K562 (cell line): ENCODE measurements around the gene PDZRN4. TPM values are rescaled to one million over a fixed set of nuclear protein-coding genes. Genes with fewer than 3 reads are reported as not detected.

ENCODE experiments used
- ATAC-seq: fragments of 200-7000 bp; cut with Tn5 transposase; 3 replicates; pipeline ENCODE4 v1.9.1; 2020; ENCODE audit warnings: moderate library complexity
- BruUV-seq: library from RNA; stranded (reverse); fragments of 400-500 nt; replicated peaks from 2 replicates; lab custom pipeline; 2021; lab: Mats Ljungman, UMichigan
- CTCF ChIA-PET: fragments of 300-600 bp; formaldehyde crosslinking; extraction: SDS; loops from one replicate; lab custom pipeline; 2021; ENCODE audit warnings: low intra/inter-chr PET ratio; lab: Yijun Ruan, JAX
- POLR2A ChIA-PET: fragments of 300-600, 350-650 bp; sonication (Branson Sonifier 250); formaldehyde crosslinking; extraction: SDS; loops from one replicate; lab custom pipeline; 2021; ENCODE audit warnings: antibody characterized with exemption, inconsistent platforms; lab: Yijun Ruan, JAX
- DNase-seq, 4 experiments: peaks; one replicate each; pipeline versions ENCODE4 v3.0.0 to v3.0.0-alpha.2; 2011 to 2018; ENCODE audit warnings: low spot score in 3 of 4, mixed read lengths in 3 of 4; ENCODE audit errors: extremely low read depth in 1 of 4
- FAIRE-seq: peaks from 2 replicates; lab custom pipeline; 2011; peaks lifted over from hg19 to GRCh38; lab: Jason Lieb, UNC
- H2AFZ ChIP-seq: 2 replicates; pipeline ENCODE4 v1.6.0; 2011; ENCODE audit warnings: low read depth, low read length, control low read depth, inconsistent platforms
- H3K27ac ChIP-seq: fragments of 200-600 bp; 3 replicates; pipeline ENCODE4 v1.8.0; 2011; ENCODE audit warnings: low read depth, mild to moderate bottlenecking, control low read depth, inconsistent platforms, low read length, moderate library complexity, mixed read lengths; ENCODE audit errors: extremely low read depth
- H3K27me3 ChIP-seq, 2 experiments: fragments of 300-600 bp in 1 of 2; 2 replicates in 1 of 2; 3 replicates in 1 of 2; pipeline versions ENCODE4 v1.6.0 to v1.8.0; 2011; ENCODE audit warnings: inconsistent platforms in 2 of 2, low read length in 2 of 2, mild to moderate bottlenecking in 1 of 2, mixed read lengths in 1 of 2, moderate library complexity in 1 of 2; ENCODE audit not compliant: control insufficient read depth in 2 of 2, insufficient read depth in 2 of 2
- H3K36me3 ChIP-seq: fragments of 300-600 bp; 3 replicates; pipeline ENCODE4 v1.8.0; 2011; ENCODE audit warnings: mild to moderate bottlenecking, low read length, inconsistent platforms; ENCODE audit not compliant: control insufficient read depth, insufficient read depth
- H3K4me1 ChIP-seq, 2 experiments: fragments of 200-600 bp in 1 of 2; replicated peaks in 1 of 2; 2 replicates in 1 of 2; 3 replicates in 1 of 2; pipeline versions ENCODE4 v1.5.1 to v1.8.0; 2011; ENCODE audit warnings: inconsistent platforms in 2 of 2, low read length in 2 of 2, mild to moderate bottlenecking in 1 of 2, mixed read lengths in 1 of 2, moderate library complexity in 1 of 2; ENCODE audit not compliant: control insufficient read depth in 2 of 2, insufficient read depth in 2 of 2
- H3K4me2 ChIP-seq: 2 replicates; pipeline ENCODE4 v1.6.1; 2011; ENCODE audit warnings: low read length, control low read depth, inconsistent platforms, mixed read lengths; ENCODE audit not compliant: insufficient read depth
- H3K4me3 ChIP-seq: fragments of 200-600 bp; sonication (generic), shearing (Covaris generic); 2 replicates; pipeline ENCODE4 v1.5.1; 2016; ENCODE audit warnings: control low read depth, inconsistent platforms
- H3K79me2 ChIP-seq: fragments of 200-600 bp; 3 replicates; pipeline ENCODE4 v1.8.0; 2011; ENCODE audit warnings: low read length, inconsistent platforms; ENCODE audit not compliant: control insufficient read depth, insufficient read depth
- H3K9ac ChIP-seq, 2 experiments: 2 replicates each; pipeline versions ENCODE4 v1.6.0 to v1.6.1; 2011; ENCODE audit warnings: low read depth in 2 of 2, low read length in 2 of 2, control low read depth in 1 of 2, inconsistent platforms in 1 of 2, mild to moderate bottlenecking in 1 of 2, mixed read lengths in 1 of 2; ENCODE audit not compliant: insufficient read depth in 1 of 2
- H3K9me1 ChIP-seq: one replicate; pipeline ENCODE4 v1.6.0; 2011; ENCODE audit warnings: inconsistent platforms, mild to moderate bottlenecking, low read length, moderate library complexity; ENCODE audit not compliant: control insufficient read depth, insufficient read depth
- H3K9me3 ChIP-seq: replicated peaks from 2 replicates; pipeline ENCODE4 v1.5.1; 2011; ENCODE audit warnings: low read depth, low read length, inconsistent platforms; ENCODE audit not compliant: control insufficient read depth, insufficient read depth
- H4K20me1 ChIP-seq: replicated peaks from 2 replicates; pipeline ENCODE4 v1.6.1; 2011; ENCODE audit warnings: low read length, inconsistent platforms, mixed read lengths; ENCODE audit not compliant: control insufficient read depth, insufficient read depth
- JUN ChIP-seq, 2 experiments: sonication (generic) in 1 of 2; formaldehyde crosslinking in 1 of 2; IDR thresholded peaks; 2 replicates each; pipeline versions ENCODE4 v1.6.1 to v1.8.0; 2012 to 2022; ENCODE audit warnings: borderline replicate concordance in 2 of 2, mild to moderate bottlenecking in 2 of 2, improper control_type of control experiment in 1 of 2, low read depth in 1 of 2, low read length in 1 of 2, missing genetic modification reagents in 1 of 2
- RUNX1 ChIP-seq: sonication (generic); IDR thresholded peaks from 2 replicates; pipeline ENCODE4 v1.6.1; 2016; ENCODE audit warnings: antibody characterized with exemption, low read depth
- SMARCA5 ChIP-seq: fragments of 450-650 bp; IDR thresholded peaks from 2 replicates; pipeline ENCODE4 v1.6.1; 2016
- SRSF9 ChIP-seq: fragments of 200-400 bp; formaldehyde crosslinking; IDR thresholded peaks from 2 replicates; pipeline ENCODE4 v1.6.1; 2017; ENCODE audit warnings: low read depth, low read length, borderline replicate concordance
- WHSC1 ChIP-seq: IDR thresholded peaks from one replicate; pipeline ENCODE4 v1.6.1; 2012; ENCODE audit warnings: low read length, control low read depth, inconsistent platforms
- WGBS: fragments of 100-300 bp; shearing (Covaris generic); methylation state at CpG from one replicate; pipeline ENCODE4 v1.1.6; 2016; ENCODE audit warnings: low coverage, mixed read lengths; ENCODE audit not compliant: insufficient coverage; ENCODE audit errors: missing lambda C conversion rate; 5-methylcytosine and 5-hydroxymethylcytosine counted together
- in situ Hi-C: fragments of 300-500 bp; cut with MboI; formaldehyde crosslinking; loops from 4 replicates; pipeline ENCODE4 v1.15.0; 2018; ENCODE audit warnings: inconsistent platforms, mixed read lengths
- intact Hi-C: fragments of 100-400 bp; cut with micrococcal nuclease; formaldehyde crosslinking; loops from 2 replicates; pipeline ENCODE4 v1.14.2; 2022
- polyA plus RNA-seq, 8 experiments: library from polyadenylated mRNA; depleted of rRNA in 4 of 8; stranded (reverse) in 5 of 8; unstranded in 3 of 8; fragments of >200 nt; fragmentation: Nextera tagmentation in 2 of 8; fragmentation: Illumina TruSeq in 1 of 8; extraction: Ambion mirVana in 2 of 8; extraction: Trizol in 1 of 8; gene quantifications; 2 replicates each; pipeline versions ENCODE4 v1.2.1 to v1.2.3, GENCODE V29; 2011 to 2014; ENCODE audit warnings: inconsistent platforms in 1 of 8, missing spikeins in 1 of 8
- total RNA-seq, 7 experiments: library from RNA; depleted of rRNA in 6 of 7; stranded (reverse); fragments of >200 nt in 6 of 7; fragmentation: Illumina TruSeq in 2 of 7; extraction: Trizol in 2 of 7; gene quantifications; 2 replicates each; pipeline versions ENCODE4 v1.2.1 to v1.2.3, GENCODE V29; 2011 to 2021; ENCODE audit warnings: low replicate concordance in 1 of 7
- TF ChIP-seq, protein P1 (sequence below): fragments of 250-450 bp; sonication (Bioruptor Pico); IDR thresholded peaks from 2 replicates; pipeline ENCODE4 v1.9.0; 2021; ENCODE audit warnings: mild to moderate bottlenecking
- TF ChIP-seq, protein P2 (sequence below), 2 experiments: fragments of 450-650 bp; IDR thresholded peaks; 2 replicates each; pipeline ENCODE4 v1.6.1; 2016; ENCODE audit warnings: mild to moderate bottlenecking in 2 of 2, borderline replicate concordance in 1 of 2, low read depth in 1 of 2, moderate library complexity in 1 of 2
- TF ChIP-seq, protein P3 (sequence below): fragments of 250-450 bp; sonication (Bioruptor Pico); IDR thresholded peaks from 2 replicates; pipeline ENCODE4 v1.4.0; 2020

The PDZRN4 gene
- total and polyA plus RNA-seq, 9 of the 15 experiments (the other 6 are each of a cell fraction or from before 2014, with no cell fraction given), result not detected

DNA sequence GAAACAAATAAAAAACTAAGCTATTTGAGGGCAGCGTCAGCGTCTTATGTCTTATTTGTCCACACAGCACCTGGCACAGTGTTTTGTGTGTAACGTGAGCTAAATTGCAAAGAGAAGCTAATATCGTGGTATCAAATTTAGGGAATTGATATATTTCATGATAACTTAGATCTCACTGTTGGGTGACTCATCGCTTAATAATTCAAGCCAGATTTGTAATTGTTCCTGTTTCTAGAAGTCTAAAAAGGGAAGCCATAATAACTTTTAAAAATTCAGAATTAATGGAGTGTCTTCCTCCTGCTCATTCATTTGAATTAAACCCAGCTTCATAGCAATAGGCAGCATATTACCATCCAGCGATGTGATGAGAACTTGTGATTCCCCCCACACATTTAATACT is 214.7 kb downstream of the PDZRN4 start:
- ATAC-seq, result no peak
- no peak for FAIRE-seq
- Histone ChIP-seq H3K9ac (no peak overlapping the region), H3K79me2 (no peaks in the 10 kb centered on the region), H3K4me1 (no peaks in the 10 kb centered on the region), H4K20me1 (no peaks in the 10 kb centered on the region), H3K36me3 (no peaks in the 10 kb centered on the region), H3K9me1 (no peaks in the 10 kb centered on the region), H3K4me2 (no peak overlapping the region), H3K4me3 (no peak overlapping the region), H3K27me3 (no peaks in the 10 kb centered on the region), H3K27ac (no peak overlapping the region), H2AFZ (no peak overlapping the region), H3K9me3 (no peaks in the 10 kb centered on the region)
- in situ Hi-C loops, result no loop called here
- 3% methylated on average over 6 of the region's 6 CpGs for WGBS
- no peak for DNase-seq
- no TSS peak for BruUV-seq
- intact Hi-C loops, result no loop called here
- ChIA-PET POLR2A (no interaction called here), CTCF (no interaction called here)
- TF ChIP-seq WHSC1 (no peak), SMARCA5 (no peak), SRSF9 (no peak), RUNX1 (no peak), JUN (IDR thresholded peaks at IDR 0.05; ENCODE audit: borderline replicate concordance, low read depth, low read length) (no peak), JUN (CRISPR knock-in tag; IDR thresholded peaks at IDR 0.05; ENCODE audit: borderline replicate concordance) (no peak)
- TF ChIP-seq, protein P1, sequence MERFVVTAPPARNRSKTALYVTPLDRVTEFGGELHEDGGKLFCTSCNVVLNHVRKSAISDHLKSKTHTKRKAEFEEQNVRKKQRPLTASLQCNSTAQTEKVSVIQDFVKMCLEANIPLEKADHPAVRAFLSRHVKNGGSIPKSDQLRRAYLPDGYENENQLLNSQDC (CRISPR knock-in tag), result no peak
- TF ChIP-seq, protein P2, sequence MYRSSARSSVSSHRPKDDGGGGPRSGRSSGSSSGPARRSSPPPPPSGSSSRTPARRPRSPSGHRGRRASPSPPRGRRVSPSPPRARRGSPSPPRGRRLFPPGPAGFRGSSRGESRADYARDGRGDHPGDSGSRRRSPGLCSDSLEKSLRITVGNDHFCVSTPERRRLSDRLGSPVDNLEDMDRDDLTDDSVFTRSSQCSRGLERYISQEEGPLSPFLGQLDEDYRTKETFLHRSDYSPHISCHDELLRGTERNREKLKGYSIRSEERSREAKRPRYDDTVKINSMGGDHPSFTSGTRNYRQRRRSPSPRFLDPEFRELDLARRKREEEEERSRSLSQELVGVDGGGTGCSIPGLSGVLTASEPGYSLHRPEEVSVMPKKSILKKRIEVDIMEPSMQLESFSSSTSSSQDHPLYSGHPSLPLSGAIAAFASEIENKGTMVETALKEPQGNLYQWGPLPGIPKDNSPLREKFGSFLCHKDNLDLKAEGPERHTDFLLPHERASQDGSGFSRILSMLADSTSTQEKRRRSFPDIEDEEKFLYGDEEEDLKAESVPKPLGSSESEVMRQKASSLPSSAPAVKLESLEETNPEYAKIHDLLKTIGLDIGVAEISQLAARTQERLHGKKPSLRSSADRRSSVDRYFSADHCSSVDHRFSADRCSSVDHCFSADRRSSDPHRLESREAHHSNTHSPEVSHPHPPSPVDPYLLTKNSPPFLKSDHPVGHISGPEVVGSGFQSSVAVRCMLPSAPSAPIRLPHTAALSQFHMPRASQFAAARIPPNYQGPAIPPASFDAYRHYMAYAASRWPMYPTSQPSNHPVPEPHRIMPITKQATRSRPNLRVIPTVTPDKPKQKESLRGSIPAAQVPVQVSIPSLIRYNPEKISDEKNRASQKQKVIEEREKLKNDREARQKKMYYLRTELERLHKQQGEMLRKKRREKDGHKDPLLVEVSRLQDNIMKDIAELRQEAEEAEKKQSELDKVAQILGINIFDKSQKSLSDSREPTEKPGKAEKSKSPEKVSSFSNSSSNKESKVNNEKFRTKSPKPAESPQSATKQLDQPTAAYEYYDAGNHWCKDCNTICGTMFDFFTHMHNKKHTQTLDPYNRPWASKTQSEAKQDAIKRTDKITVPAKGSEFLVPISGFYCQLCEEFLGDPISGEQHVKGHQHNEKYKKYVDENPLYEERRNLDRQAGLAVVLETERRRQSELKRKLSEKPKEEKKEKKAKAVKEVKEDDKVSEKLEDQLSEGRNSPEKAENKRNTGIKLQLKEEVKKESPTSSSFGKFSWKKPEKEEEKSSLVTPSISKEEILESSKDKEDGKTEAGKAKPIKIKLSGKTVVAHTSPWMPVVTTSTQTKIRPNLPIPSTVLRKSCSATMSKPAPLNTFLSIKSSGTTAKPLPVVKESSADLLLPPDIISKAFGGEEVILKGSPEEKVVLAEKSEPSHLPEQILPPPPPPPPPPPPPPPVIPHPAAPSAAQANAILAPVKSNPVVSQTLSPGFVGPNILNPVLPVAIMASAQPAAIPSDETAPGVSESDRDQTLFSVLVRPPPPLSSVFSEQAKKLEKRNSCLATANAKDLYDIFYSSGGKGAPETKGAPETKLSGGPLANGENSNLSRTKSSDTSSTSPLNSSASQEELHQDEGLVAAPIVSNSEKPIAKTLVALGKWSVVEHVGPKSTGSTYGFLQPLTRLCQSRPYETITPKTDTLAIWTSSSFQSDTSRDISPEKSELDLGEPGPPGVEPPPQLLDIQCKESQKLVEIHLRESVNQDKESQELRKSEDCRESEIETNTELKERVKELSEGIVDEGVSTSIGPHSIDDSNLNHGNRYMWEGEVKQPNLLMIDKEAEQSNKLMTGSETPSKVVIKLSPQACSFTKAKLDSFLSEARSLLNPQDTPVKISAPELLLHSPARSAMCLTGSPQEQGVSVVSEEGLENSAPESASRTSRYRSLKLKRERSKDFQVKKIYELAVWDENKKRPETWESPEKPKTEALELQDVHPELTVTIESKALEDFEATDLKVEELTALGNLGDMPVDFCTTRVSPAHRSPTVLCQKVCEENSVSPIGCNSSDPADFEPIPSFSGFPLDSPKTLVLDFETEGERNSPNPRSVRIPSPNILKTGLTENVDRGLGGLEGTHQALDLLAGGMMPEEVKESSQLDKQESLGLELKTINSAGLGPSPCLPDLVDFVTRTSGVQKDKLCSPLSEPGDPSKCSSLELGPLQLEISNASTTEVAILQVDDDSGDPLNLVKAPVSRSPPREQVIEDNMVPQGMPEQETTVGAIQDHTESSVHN (IDR thresholded peaks at IDR 0.05; ENCODE audit: borderline replicate concordance in 1 of 2, low read depth in 1 of 2), result no peak
- TF ChIP-seq, protein P3, sequence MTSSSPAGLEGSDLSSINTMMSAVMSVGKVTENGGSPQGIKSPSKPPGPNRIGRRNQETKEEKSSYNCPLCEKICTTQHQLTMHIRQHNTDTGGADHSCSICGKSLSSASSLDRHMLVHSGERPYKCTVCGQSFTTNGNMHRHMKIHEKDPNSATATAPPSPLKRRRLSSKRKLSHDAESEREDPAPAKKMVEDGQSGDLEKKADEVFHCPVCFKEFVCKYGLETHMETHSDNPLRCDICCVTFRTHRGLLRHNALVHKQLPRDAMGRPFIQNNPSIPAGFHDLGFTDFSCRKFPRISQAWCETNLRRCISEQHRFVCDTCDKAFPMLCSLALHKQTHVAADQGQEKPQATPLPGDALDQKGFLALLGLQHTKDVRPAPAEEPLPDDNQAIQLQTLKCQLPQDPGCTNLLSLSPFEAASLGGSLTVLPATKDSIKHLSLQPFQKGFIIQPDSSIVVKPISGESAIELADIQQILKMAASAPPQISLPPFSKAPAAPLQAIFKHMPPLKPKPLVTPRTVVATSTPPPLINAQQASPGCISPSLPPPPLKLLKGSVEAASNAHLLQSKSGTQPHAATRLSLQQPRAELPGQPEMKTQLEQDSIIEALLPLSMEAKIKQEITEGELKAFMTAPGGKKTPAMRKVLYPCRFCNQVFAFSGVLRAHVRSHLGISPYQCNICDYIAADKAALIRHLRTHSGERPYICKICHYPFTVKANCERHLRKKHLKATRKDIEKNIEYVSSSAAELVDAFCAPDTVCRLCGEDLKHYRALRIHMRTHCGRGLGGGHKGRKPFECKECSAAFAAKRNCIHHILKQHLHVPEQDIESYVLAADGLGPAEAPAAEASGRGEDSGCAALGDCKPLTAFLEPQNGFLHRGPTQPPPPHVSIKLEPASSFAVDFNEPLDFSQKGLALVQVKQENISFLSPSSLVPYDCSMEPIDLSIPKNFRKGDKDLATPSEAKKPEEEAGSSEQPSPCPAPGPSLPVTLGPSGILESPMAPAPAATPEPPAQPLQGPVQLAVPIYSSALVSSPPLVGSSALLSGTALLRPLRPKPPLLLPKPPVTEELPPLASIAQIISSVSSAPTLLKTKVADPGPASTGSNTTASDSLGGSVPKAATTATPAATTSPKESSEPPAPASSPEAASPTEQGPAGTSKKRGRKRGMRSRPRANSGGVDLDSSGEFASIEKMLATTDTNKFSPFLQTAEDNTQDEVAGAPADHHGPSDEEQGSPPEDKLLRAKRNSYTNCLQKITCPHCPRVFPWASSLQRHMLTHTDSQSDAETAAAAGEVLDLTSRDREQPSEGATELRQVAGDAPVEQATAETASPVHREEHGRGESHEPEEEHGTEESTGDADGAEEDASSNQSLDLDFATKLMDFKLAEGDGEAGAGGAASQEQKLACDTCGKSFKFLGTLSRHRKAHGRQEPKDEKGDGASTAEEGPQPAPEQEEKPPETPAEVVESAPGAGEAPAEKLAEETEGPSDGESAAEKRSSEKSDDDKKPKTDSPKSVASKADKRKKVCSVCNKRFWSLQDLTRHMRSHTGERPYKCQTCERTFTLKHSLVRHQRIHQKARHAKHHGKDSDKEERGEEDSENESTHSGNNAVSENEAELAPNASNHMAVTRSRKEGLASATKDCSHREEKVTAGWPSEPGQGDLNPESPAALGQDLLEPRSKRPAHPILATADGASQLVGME, result no peak
